Brain microvascular endothelial cell (primary cell): Measurements from ENCODE around the gene PLCG2.

Source experiments
- DNase-seq: peaks from one replicate; pipeline ENCODE4 v3.0.0-alpha.2; 2020
- H3K27ac ChIP-seq: fragments of 250-450 bp; sonication (Bioruptor Pico); 2 replicates; pipeline ENCODE4 v1.5.1; 2020; ENCODE audit warnings: mild to moderate bottlenecking, moderate library complexity
- H3K27me3 ChIP-seq: fragments of 250-450 bp; sonication (Bioruptor Pico); replicated peaks from 2 replicates; pipeline ENCODE4 v1.5.1; 2020; ENCODE audit warnings: mild to moderate bottlenecking
- H3K36me3 ChIP-seq: fragments of 250-450 bp; sonication (Bioruptor Pico); replicated peaks from 2 replicates; pipeline ENCODE4 v1.5.1; 2020; ENCODE audit warnings: mild to moderate bottlenecking
- H3K4me3 ChIP-seq: 2 replicates; pipeline ENCODE4 v1.5.1; 2011; ENCODE audit warnings: low read depth, mild to moderate bottlenecking, control low read depth, low read length, moderate library complexity
- in situ Hi-C: cut with HindIII; loops from 2 replicates; pipeline ENCODE4 v1.10.0; 2017; ENCODE audit warnings: low sequenced_read_pairs, low pct_ligation_motif_present
- TF ChIP-seq, protein P1 (sequence below): IDR thresholded peaks from 2 replicates; pipeline ENCODE4 v1.5.1; 2011; ENCODE audit warnings: low read depth, mild to moderate bottlenecking, moderate library complexity, low read length, control low read depth, inconsistent platforms; ENCODE audit errors: missing control alignments

Gene PLCG2

DNA sequence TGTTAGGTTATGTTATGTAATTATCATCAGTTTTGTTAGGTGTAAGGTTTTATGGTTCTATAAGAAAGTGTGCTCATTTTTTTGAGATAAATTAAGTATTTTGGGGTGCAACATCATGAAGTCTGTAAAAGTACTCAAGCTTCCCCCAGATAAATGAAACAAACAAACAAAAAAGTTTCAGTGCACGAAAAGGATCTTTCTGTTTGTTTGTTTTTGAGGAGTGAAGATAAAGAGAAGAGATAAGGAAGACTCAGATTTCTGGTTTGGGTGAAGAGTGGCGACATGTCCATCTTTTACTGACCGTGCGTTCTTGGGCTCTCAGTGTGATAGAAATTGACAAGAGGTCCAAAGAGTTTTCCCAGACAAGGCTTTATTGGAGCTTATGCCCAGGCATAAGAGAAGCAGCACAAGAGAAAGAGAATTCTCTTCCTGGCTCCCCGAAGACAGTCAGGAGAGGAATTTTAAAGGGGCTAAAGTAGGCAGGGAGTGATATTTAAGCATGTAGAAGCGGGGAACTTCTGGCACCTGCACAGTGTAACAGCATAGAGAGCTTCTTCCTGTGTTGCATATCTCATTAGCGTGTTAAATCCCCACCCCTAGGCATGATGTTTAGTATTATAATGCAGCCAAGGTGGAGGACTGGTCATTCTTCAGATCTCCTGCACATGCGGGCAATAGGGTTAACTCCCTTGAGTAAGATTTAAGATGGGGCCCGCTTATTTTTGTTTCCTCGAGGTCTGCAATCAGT is 71.3 kb downstream of the PLCG2 start:
- TF ChIP-seq, protein P1, sequence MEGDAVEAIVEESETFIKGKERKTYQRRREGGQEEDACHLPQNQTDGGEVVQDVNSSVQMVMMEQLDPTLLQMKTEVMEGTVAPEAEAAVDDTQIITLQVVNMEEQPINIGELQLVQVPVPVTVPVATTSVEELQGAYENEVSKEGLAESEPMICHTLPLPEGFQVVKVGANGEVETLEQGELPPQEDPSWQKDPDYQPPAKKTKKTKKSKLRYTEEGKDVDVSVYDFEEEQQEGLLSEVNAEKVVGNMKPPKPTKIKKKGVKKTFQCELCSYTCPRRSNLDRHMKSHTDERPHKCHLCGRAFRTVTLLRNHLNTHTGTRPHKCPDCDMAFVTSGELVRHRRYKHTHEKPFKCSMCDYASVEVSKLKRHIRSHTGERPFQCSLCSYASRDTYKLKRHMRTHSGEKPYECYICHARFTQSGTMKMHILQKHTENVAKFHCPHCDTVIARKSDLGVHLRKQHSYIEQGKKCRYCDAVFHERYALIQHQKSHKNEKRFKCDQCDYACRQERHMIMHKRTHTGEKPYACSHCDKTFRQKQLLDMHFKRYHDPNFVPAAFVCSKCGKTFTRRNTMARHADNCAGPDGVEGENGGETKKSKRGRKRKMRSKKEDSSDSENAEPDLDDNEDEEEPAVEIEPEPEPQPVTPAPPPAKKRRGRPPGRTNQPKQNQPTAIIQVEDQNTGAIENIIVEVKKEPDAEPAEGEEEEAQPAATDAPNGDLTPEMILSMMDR, result no peak
- no peak for DNase-seq
- Histone ChIP-seq H3K36me3 (no peaks in the 10 kb centered on the region), H3K27me3 (no peaks in the 10 kb centered on the region), H3K4me3 (no peak overlapping the region), H3K27ac (no peak overlapping the region)
- in situ Hi-C loops, result no loop called here

DNA sequence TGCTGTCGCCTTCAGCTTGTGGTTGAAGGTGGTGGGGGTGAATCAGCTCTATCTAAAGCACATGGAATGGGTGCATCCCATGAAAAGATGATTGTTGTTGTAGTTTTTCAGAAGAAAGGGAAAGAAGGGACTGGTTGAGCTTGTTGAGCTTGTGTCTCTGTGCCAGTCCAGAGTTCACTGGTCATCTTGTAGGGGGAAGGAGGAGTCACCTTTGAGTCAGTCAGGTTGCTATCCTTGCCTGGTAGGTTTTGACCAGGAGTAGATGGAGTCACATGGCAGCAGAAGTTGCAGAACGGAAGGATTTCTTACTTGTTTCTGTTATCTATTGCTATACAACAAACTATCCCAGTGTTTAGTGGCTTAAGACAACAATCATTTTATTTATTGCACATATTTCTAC is 73.3 kb downstream of the PLCG2 start:
- peaks cover 3% of the 10 kb centered on the region for H3K27me3 ChIP-seq
- TF ChIP-seq, protein P1, result no peak

DNA sequence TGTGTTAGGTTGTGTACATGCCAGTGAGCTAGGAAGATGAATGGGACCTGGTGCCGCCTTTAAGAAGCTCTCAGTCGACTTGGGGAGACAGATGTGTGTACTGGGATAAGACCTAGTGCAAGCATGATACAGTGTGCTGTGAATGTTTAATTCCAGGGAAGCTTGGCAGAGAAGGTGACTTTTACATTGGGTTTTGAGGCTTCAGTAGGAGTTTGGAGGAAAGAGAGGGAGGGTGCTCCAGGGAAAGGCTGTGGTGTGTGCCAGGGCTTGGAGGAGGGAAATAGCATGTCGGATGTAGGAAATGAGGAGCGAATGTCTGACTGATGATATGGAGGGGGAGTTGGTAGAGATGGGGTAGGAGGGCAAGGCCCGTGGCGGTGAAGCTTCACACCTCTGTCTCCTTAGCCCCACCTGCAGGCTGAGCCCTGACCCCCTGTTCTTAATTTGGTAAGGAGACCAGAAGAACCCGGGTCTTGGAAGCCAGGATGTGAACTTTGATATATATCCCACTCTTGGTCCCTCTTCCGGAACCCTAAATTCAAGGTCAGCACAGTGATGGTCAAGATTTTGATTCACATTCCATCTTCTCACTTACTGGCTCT is 76.6 kb downstream of the PLCG2 start:
- in situ Hi-C loops, result no loop called here
- Histone ChIP-seq H3K36me3 (no peaks in the 10 kb centered on the region), H3K4me3 (no peak overlapping the region), H3K27ac (no peak overlapping the region), H3K27me3 (peaks cover 3% of the 10 kb centered on the region)
- TF ChIP-seq, protein P1, result no peak
- no peak for DNase-seq

More for the DNA sequence above, 73.3 kb downstream of the PLCG2 start:
- DNase-seq, result no peak
- H3K4me3 ChIP-seq, result no peak overlapping the region
- no peak overlapping the region for H3K27ac ChIP-seq
- no peaks in the 10 kb centered on the region for H3K36me3 ChIP-seq
- in situ Hi-C loops, result no loop called here

DNA sequence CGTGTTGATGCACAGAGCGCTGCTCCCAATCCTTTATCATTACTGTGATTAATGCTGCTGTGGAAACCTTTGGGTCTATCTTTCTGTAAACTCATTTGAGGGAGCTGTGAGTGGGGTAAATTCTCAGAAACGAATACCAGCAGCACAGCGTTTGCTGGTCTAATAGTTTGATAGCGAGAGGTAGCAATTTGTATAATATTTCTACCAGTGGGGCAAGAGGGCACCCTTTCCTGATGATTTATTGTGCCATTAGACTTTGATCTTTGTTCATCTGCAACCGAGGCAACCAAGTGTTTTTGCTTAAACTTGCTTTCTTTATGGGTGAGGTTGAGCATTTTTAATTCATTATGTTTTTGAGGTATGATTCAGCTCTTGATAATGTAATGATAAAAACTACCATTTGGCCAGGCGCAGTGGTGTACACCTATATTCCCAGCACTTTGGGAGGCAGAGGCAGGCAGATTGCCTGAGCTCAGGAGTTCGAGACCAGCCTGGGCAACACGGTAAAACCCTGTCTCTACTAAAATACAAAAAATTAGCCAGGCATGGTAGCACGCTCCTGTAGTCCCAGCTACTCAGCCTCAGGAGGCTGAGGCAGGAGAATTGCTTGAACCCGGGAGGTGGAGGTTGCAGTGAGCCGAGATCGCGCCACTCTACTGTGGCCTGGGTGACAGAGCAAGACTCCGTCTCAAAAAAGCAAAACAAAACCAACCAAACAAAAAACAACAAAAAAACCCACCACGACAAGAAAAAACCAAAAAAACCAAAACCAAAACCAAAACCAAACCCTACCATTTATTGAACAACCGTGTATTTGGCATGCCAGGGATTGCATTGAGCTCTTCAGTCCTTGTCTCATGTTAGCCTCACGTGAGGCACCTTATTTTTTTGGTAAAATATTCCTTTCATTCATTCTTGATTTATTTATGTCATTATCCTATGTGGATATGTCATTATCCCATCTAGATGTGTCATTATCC is 81.5 kb downstream of the PLCG2 start:
- peaks cover 19% of the 10 kb centered on the region for H3K27me3 ChIP-seq
- in situ Hi-C loops, result no loop called here
- TF ChIP-seq, protein P1, result no peak
- no peak overlapping the region for H3K27ac ChIP-seq
- no peak overlapping the region for H3K4me3 ChIP-seq
- H3K36me3 ChIP-seq, result no peaks in the 10 kb centered on the region
- no peak for DNase-seq

DNA sequence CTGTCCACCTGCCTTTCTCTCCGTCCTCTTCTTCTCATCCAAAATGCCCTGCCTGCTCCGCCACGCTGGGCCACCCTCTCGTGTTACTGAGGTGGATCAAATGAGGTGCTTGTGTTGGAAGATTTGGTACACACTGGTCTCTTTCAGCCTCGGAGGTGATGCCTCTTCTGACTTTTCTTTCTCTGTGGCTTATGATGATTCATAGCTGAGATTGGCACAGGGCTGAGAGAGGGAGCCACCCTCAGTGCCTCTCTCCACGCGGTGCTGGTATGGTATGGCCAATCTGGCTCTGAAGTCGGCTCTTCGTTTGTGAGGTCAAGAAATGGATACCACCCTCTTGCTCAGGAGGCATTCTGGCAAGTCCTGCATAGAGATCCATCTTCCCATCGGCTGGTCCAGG is 82.4 kb downstream of the PLCG2 start:
- Histone ChIP-seq H3K27ac (no peak overlapping the region), H3K4me3 (no peak overlapping the region), H3K27me3 (peaks cover 16% of the 10 kb centered on the region), H3K36me3 (no peaks in the 10 kb centered on the region)
- in situ Hi-C loops, result no loop called here
- TF ChIP-seq, protein P1, result no peak
- no peak for DNase-seq
